ENCODE measurements around the gene TATDN2. TPM values are rescaled to one million over a fixed set of nuclear protein-coding genes. Genes with fewer than 3 reads are reported as not detected.

Gene TATDN2
- total and polyA plus RNA-seq, 2 experiments from 2014 or later = 4.8 to 19.1 TPM

DNA sequence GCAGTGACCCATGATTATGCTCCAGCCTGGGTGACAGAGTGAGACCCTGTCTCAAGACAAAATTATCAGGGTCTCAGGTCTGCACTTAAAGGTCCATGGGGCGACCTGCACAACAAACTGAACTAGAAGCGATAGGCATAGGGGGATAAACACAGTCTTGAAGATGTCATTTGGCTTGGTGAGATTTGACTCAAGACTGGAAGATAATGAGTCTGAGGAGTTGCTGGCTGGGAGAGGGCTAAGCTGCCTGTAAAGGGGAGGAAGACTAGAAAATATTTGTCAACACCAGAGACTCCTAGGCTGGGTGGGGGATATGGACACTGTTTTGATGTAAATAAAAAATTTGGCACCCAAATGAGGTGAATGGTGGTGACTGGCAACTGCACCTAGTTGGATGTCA is 24.7 kb downstream of the TATDN2 start (continued):
- TF ChIP-seq, protein P1, sequence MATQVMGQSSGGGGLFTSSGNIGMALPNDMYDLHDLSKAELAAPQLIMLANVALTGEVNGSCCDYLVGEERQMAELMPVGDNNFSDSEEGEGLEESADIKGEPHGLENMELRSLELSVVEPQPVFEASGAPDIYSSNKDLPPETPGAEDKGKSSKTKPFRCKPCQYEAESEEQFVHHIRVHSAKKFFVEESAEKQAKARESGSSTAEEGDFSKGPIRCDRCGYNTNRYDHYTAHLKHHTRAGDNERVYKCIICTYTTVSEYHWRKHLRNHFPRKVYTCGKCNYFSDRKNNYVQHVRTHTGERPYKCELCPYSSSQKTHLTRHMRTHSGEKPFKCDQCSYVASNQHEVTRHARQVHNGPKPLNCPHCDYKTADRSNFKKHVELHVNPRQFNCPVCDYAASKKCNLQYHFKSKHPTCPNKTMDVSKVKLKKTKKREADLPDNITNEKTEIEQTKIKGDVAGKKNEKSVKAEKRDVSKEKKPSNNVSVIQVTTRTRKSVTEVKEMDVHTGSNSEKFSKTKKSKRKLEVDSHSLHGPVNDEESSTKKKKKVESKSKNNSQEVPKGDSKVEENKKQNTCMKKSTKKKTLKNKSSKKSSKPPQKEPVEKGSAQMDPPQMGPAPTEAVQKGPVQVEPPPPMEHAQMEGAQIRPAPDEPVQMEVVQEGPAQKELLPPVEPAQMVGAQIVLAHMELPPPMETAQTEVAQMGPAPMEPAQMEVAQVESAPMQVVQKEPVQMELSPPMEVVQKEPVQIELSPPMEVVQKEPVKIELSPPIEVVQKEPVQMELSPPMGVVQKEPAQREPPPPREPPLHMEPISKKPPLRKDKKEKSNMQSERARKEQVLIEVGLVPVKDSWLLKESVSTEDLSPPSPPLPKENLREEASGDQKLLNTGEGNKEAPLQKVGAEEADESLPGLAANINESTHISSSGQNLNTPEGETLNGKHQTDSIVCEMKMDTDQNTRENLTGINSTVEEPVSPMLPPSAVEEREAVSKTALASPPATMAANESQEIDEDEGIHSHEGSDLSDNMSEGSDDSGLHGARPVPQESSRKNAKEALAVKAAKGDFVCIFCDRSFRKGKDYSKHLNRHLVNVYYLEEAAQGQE (IDR thresholded peaks at IDR 0.05; ENCODE audit: unreplicated experiment) = no peak
- TF ChIP-seq POLR2AphosphoS5 (IDR thresholded peaks at IDR 0.05; ENCODE audit: low read depth) (no peak), ZNF331 (CRISPR knock-in tag; IDR thresholded peaks at IDR 0.05; ENCODE audit: low read depth) (no peak)

DNA sequence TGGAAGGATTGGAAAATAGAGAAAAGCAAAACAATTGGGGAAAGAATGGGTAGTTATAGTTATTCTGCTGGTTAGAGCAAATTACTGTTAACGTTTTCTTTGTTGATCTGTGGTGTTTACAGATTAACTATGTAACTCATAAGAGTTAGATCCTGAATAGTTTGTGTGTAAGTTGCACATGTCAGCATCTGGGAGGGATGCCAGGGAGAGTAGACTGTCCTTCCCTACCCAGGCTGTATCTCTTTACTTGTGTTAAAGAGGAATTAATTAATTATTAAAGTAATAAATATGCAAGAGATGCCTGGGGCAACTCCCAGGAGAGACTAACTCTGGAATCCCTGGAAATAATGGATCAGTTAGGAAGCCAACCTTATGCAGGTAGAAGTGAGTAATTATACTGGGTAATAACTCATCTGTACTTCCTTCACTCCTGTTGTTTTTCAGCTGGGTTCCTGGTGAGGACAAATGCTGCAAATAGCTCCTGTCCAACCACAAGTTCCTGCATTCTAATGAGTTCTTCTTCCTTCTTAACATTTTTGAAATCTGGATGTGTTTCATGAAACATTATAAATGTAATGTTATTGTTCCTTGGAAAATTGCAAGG is 25.5 kb downstream of the TATDN2 start:
- TF ChIP-seq ZNF114 (CRISPR knock-in tag; IDR thresholded peaks at IDR 0.05) = no peak
- TF ChIP-seq STAT1 (IDR thresholded peaks at IDR 0.05; ENCODE audit: unreplicated experiment) = no peak
- TF ChIP-seq EZH2 (IDR thresholded peaks at IDR 0.05; ENCODE audit: low read depth, unreplicated experiment) = no peak
- Histone ChIP-seq H3K27me3 (ENCODE audit: insufficient read depth) (no peaks in the 10 kb centered on the region), H3F3A (replicated peaks; ENCODE audit: low read depth) (no peaks in the 10 kb centered on the region), H3K79me2 (replicated peaks; ENCODE audit: insufficient read depth) (peaks cover 50% of the 10 kb centered on the region), H3K4me1 (ENCODE audit: insufficient read depth) (no peaks in the 10 kb centered on the region), H4K20me1 (replicated peaks; ENCODE audit: insufficient read depth) (peaks cover 7% of the 10 kb centered on the region; the same call in 1 of the 2 replicates), H3K9me2 (ENCODE audit: insufficient read depth) (no peaks in the 10 kb centered on the region), H3K4me3 (no peak overlapping the region), H3K4me2 (no peak overlapping the region), H2AFZ (no peak overlapping the region), H3K36me3 (ENCODE audit: insufficient read depth) (peaks cover 20% of the 10 kb centered on the region), H3K27ac (ENCODE audit: low read depth) (no peak overlapping the region)
- DNase-seq (ENCODE audit: low spot score) = no peak
- Mint-ChIP-seq H3K27ac (no peak overlapping the region), H3K27me3 (ENCODE audit: insufficient read depth, low read depth, poor library complexity) (no peaks in the 10 kb centered on the region), H3K9me3 (no peaks in the 10 kb centered on the region), H3K4me3 (no peak overlapping the region), H3K4me1 (no peaks in the 10 kb centered on the region; the same call in 2 of the 3 replicates), H3K36me3 (ENCODE audit: low read depth) (peaks cover 46% of the 10 kb centered on the region)
- ATAC-seq = no peak

DNA sequence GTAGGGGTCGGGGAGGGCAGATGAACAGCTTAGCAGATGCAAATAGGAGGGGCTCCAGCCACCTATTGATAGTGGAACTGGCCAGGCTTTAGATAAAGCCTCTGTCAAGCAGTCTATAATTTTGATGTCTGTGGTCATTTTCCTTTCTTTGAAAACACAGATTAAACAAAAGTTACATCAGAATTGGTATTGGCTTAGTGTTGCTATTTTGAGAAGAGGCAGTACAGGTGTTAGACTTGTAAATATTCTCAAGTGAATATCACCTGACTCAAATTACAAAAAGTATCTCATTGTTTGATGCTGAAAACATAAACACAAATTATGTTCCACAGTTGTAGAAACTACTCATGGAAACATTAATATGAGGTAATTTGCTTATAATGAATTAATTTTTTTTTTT is 26.3 kb downstream of the TATDN2 start:
- Mint-ChIP-seq H3K36me3 (ENCODE audit: low read depth) (peaks cover 47% of the 10 kb centered on the region), H3K27me3 (ENCODE audit: insufficient read depth, low read depth, poor library complexity) (peaks cover 2% of the 10 kb centered on the region), H3K9me3 (no peaks in the 10 kb centered on the region), H3K4me1 (no peaks in the 10 kb centered on the region; the same call in 2 of the 3 replicates), H3K27ac (no peak overlapping the region), H3K4me3 (no peak overlapping the region)
- no peak for ATAC-seq
- no peaks in the 10 kb centered on the region for H3K9me2 ChIP-seq (ENCODE audit: insufficient read depth)
- H3F3A ChIP-seq (replicated peaks; ENCODE audit: low read depth) = no peaks in the 10 kb centered on the region
- peaks cover 48% of the 10 kb centered on the region for H3K79me2 ChIP-seq (replicated peaks; ENCODE audit: insufficient read depth)
- peaks cover 22% of the 10 kb centered on the region for H3K36me3 ChIP-seq (ENCODE audit: insufficient read depth)
- H3K27ac ChIP-seq (ENCODE audit: low read depth) = no peak overlapping the region
- H3K4me1 ChIP-seq (ENCODE audit: insufficient read depth) = no peaks in the 10 kb centered on the region
- DNase-seq (ENCODE audit: low spot score) = no peak
- no peaks in the 10 kb centered on the region for H3K27me3 ChIP-seq (ENCODE audit: insufficient read depth)
- no peak overlapping the region for H2AFZ ChIP-seq
- H4K20me1 ChIP-seq (replicated peaks; ENCODE audit: insufficient read depth) = peaks cover 7% of the 10 kb centered on the region; the same call in 1 of the 2 replicates
- no peak overlapping the region for H3K4me2 ChIP-seq
- H3K4me3 ChIP-seq = no peak overlapping the region
- no peak for TF ChIP-seq NANOG (IDR thresholded peaks at IDR 0.05; ENCODE audit: borderline replicate concordance)
- no peak for TF ChIP-seq JUNB (IDR thresholded peaks at IDR 0.05; ENCODE audit: unreplicated experiment)
- TF ChIP-seq ZNF462 (CRISPR knock-in tag; IDR thresholded peaks at IDR 0.05) = no peak
- no peak for TF ChIP-seq POLR2AphosphoS5 (IDR thresholded peaks at IDR 0.05; ENCODE audit: low read depth)
- TF ChIP-seq, protein P2, sequence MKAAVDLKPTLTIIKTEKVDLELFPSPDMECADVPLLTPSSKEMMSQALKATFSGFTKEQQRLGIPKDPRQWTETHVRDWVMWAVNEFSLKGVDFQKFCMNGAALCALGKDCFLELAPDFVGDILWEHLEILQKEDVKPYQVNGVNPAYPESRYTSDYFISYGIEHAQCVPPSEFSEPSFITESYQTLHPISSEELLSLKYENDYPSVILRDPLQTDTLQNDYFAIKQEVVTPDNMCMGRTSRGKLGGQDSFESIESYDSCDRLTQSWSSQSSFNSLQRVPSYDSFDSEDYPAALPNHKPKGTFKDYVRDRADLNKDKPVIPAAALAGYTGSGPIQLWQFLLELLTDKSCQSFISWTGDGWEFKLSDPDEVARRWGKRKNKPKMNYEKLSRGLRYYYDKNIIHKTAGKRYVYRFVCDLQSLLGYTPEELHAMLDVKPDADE (IDR thresholded peaks at IDR 0.05) = no peak

Data from GM23338 (cell line).